A172 (cell line): ENCODE results near the gene PDGFRB. TPM values are rescaled to one million over a fixed set of nuclear protein-coding genes. Genes with fewer than 3 reads are reported as not detected.
A peak's percentile ranks its signal among the peaks of the same experiment; 100 is the strongest.

Experiments
- DNase-seq: peaks from one replicate; pipeline ENCODE4 v3.0.0-alpha.2; 2015; ENCODE audit warnings: low spot score
- total RNA-seq: library from RNA; depleted of rRNA; stranded (reverse); fragments of >200 nt; shearing (Covaris generic); gene quantifications from 2 replicates; pipeline ENCODE4 v1.2.3, GENCODE V29; 2014

PDGFRB gene
- total RNA-seq, 1 experiment from 2014 or later = 33.5 TPM

- no peak for DNase-seq
These were observed 7.4 kb upstream of the PDGFRB start for GRCh38 chr5:150163035-150163434.

- DNase-seq = no peak
These were observed 6.5 kb upstream of the PDGFRB start for GRCh38 chr5:150162142-150162513.

- peak; percentile 76 for DNase-seq
These were observed 5.8 kb upstream of the PDGFRB start for GRCh38 chr5:150161242-150162141.

GRCh38 chr5:150160448-150161081 is 4.9 kb upstream of the PDGFRB start:
- no peak for DNase-seq

GRCh38 chr5:150159741-150160179 is 4.1 kb upstream of the PDGFRB start:
- no peak for DNase-seq

- DNase-seq = no peak
These were observed 3.4 kb upstream of the PDGFRB start for GRCh38 chr5:150159031-150159430.

- no peak for DNase-seq
These were observed 2.7 kb upstream of the PDGFRB start for GRCh38 chr5:150158170-150158949.

GRCh38 chr5:150157168-150157567 is 1.5 kb upstream of the PDGFRB start:
- DNase-seq = no peak

GRCh38 chr5:150156540-150156939 is 895 bp upstream of the PDGFRB start:
- no peak for DNase-seq

- DNase-seq = no peak
These were observed 353 bp upstream of the PDGFRB start for GRCh38 chr5:150156027-150156368.

- DNase-seq = no peak
These were observed 972 bp downstream of the PDGFRB start for GRCh38 chr5:150154618-150155128.

GRCh38 chr5:150153957-150154617 is 1.6 kb downstream of the PDGFRB start:
- DNase-seq = peak; percentile 80

- DNase-seq = no peak
These were observed 2.2 kb downstream of the PDGFRB start for GRCh38 chr5:150153483-150153882.

- DNase-seq = no peak
These were observed 2.8 kb downstream of the PDGFRB start for GRCh38 chr5:150152636-150153462.

GRCh38 chr5:150149618-150150017 is 6.0 kb downstream of the PDGFRB start:
- DNase-seq = no peak

- DNase-seq = no peak
These were observed 7.3 kb downstream of the PDGFRB start for GRCh38 chr5:150148117-150148927.

GRCh38 chr5:150147670-150148069 is 8.0 kb downstream of the PDGFRB start:
- no peak for DNase-seq

GRCh38 chr5:150146862-150147601 is 8.6 kb downstream of the PDGFRB start:
- DNase-seq = no peak

GRCh38 chr5:150146235-150146634 is 9.4 kb downstream of the PDGFRB start:
- DNase-seq = no peak
